GM19324 (cell line): ENCODE measurements around the gene C2CD4D.

Source experiments
- ATAC-seq: cut with Tn5 transposase; IDR thresholded peaks from one replicate; pipeline ENCODE4 v1.9.1; 2021; ENCODE audit warnings: mild to moderate bottlenecking, moderate library complexity; ENCODE audit not compliant: unreplicated experiment, low FRiP score

Gene C2CD4D

GRCh38 chr1:151837197-151837596, 2.4 kb downstream of the C2CD4D start:
- no peak for ATAC-seq

GRCh38 chr1:151835596-151835995, 4.0 kb downstream of the C2CD4D start:
- ATAC-seq, result no peak

GRCh38 chr1:151834239-151834638, 5.4 kb downstream of the C2CD4D start:
- no peak for ATAC-seq

- ATAC-seq, result no peak
Observed at GRCh38 chr1:151833172-151833900, 6.3 kb downstream of the C2CD4D start.

GRCh38 chr1:151832318-151832980, 7.2 kb downstream of the C2CD4D start:
- ATAC-seq, result no peak

- ATAC-seq, result no peak
Observed at GRCh38 chr1:151831605-151832004, 8.0 kb downstream of the C2CD4D start, which contains the start of gene RORC. Gene RORC (minus strand): TSS chr1:151831802. CDS start chr1:151831764, 38 bp downstream.

GRCh38 chr1:151831256-151831591, 8.4 kb downstream of the C2CD4D start:
- no peak for ATAC-seq

GRCh38 chr1:151830055-151830454, 9.6 kb downstream of the C2CD4D start:
- ATAC-seq, result no peak

GRCh38 chr1:151829352-151830046, 10.1 kb downstream of the C2CD4D start:
- no peak for ATAC-seq

- ATAC-seq, result no peak
Observed at GRCh38 chr1:151828921-151829320, 10.7 kb downstream of the C2CD4D start.

- no peak for ATAC-seq
Observed at GRCh38 chr1:151827853-151828252, 11.8 kb downstream of the C2CD4D start.

- ATAC-seq, result no peak
Observed at GRCh38 chr1:151825751-151826660, 13.6 kb downstream of the C2CD4D start.

GRCh38 chr1:151825204-151825603, 14.4 kb downstream of the C2CD4D start:
- ATAC-seq, result no peak

GRCh38 chr1:151823175-151823574, 16.4 kb downstream of the C2CD4D start:
- no peak for ATAC-seq

- no peak for ATAC-seq
Observed at GRCh38 chr1:151822404-151822803, 17.2 kb downstream of the C2CD4D start.

GRCh38 chr1:151820940-151821339, 18.7 kb downstream of the C2CD4D start:
- no peak for ATAC-seq

- ATAC-seq, result no peak
Observed at GRCh38 chr1:151819976-151820623, 19.5 kb downstream of the C2CD4D start.

- no peak for ATAC-seq
Observed at GRCh38 chr1:151819227-151819835, 20.3 kb downstream of the C2CD4D start.

- ATAC-seq, result no peak
Observed at GRCh38 chr1:151817353-151817730, 22.3 kb downstream of the C2CD4D start.
